ENCODE data around the gene AFTPH. TPM values are rescaled to one million over a fixed set of nuclear protein-coding genes. Genes with fewer than 3 reads are reported as not detected.

The AFTPH gene
- total RNA-seq, 3 donors from 2014 or later = 33.4 to 75.8 (median 55.1) TPM

- H3K4me3 ChIP-seq = no peak overlapping the region
- intact Hi-C loops (cut with DNase I; ENCODE audit: low total_unique reads) = loop anchor here (10.0 kb wide), 1 partner anchor 284 kb away; no protein-coding TSS in a partner anchor
- no peaks in the 10 kb centered on the region for H3K9me3 ChIP-seq
- no peak for DNase-seq (ENCODE audit: low spot score in 2 of 2)
- no peak overlapping the region for H3K27ac ChIP-seq
- TF ChIP-seq POLR2AphosphoS5 (IDR thresholded peaks at IDR 0.05) = no peak
- TF ChIP-seq CTCF (IDR thresholded peaks at IDR 0.05) = no peak
- no peak for TF ChIP-seq POLR2A (IDR thresholded peaks at IDR 0.05)
- no peaks in the 10 kb centered on the region for H3K36me3 ChIP-seq
- H3K4me1 ChIP-seq = no peaks in the 10 kb centered on the region
- H3K27me3 ChIP-seq = no peaks in the 10 kb centered on the region
These were observed 56.9 kb downstream of the AFTPH start for GRCh38 chr2:64581018-64581417.

DNA sequence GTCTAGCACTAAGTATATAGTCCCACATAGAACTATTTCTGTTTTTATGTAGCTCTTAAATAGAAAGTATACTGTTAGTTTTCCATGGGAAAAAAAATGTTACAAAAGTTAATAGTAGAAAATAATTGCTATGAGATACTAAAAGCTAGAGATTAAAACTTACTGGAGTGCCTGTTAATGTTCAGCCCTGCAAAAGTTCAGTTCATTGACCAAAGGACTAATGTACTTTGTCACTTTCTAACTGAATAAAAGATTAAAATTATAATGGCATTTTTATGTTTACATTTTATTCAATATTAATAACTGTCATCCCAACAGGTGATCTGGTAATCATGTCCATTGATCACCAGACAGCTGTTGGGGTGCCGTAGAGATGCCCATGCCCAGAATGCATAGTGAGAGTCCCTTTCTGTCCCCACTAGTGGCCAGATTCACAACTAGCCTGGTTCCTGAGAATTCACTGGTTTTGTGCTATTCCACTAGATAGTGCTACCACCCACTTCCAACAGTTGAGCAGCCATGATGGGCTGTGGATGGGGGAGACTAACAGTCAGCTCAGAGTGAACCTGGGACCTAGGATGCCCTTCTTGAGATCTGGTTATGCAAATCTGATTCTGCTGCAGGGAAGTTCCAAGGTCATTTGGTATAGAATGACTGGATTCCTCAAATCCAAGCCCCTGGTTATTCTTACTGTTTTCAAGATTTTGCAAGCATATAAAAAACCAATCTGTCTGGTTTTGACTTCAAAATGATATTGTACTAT lies 57.8 kb downstream of the AFTPH start:
- TF ChIP-seq POLR2AphosphoS5 (IDR thresholded peaks at IDR 0.05) = no peak
- no peak for TF ChIP-seq CTCF (IDR thresholded peaks at IDR 0.05)
- no peak for TF ChIP-seq POLR2A (IDR thresholded peaks at IDR 0.05)
- H3K36me3 ChIP-seq = peaks cover 5% of the 10 kb centered on the region
- intact Hi-C loops (cut with DNase I; ENCODE audit: low total_unique reads) = loop anchor here (10.0 kb wide), 1 partner anchor 283 kb away; no protein-coding TSS in a partner anchor

GRCh38 chr2:64582774-64583340 lies 58.7 kb downstream of the AFTPH start:
- peaks cover 5% of the 10 kb centered on the region for H3K36me3 ChIP-seq
- intact Hi-C loops (cut with DNase I; ENCODE audit: low total_unique reads) = loop anchor here (10.0 kb wide), 1 partner anchor 282 kb away; no protein-coding TSS in a partner anchor
- TF ChIP-seq POLR2A (IDR thresholded peaks at IDR 0.05) (no peak), CTCF (IDR thresholded peaks at IDR 0.05) (no peak), POLR2AphosphoS5 (IDR thresholded peaks at IDR 0.05) (no peak)

More for the DNA sequence above, 57.8 kb downstream of the AFTPH start:
- Histone ChIP-seq H3K4me3 (no peak overlapping the region), H3K9me3 (no peaks in the 10 kb centered on the region), H3K4me1 (no peaks in the 10 kb centered on the region), H3K27ac (peak overlapping the region in 1 of 2 donors; percentile 71), H3K27me3 (no peaks in the 10 kb centered on the region)
- no peak for DNase-seq (ENCODE audit: low spot score in 2 of 2)

DNA sequence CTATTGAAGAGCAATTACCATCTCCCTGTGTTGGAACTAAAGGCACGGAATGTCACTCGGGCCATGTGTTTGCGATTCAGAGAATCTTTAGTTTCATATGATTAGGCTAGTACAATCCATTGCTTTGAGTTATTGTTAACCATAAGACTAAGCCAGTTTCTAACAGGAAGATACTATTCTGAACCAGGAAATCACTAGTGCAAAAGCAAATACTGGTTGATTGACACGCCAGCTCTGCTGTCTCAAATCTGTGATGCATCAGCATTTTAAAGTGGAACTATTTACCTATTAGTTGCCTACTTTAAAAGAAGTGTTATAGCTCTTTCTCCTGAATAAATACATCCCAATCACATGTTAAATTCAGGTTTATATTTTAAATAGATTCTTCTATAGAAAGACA lies 61.9 kb downstream of the AFTPH start:
- no peak overlapping the region for H3K27ac ChIP-seq
- no peaks in the 10 kb centered on the region for H3K4me1 ChIP-seq
- H3K27me3 ChIP-seq = no peaks in the 10 kb centered on the region
- no peak for DNase-seq (ENCODE audit: low spot score in 2 of 2)
- TF ChIP-seq POLR2A (IDR thresholded peaks at IDR 0.05) (no peak), CTCF (IDR thresholded peaks at IDR 0.05) (no peak), POLR2AphosphoS5 (IDR thresholded peaks at IDR 0.05) (no peak)
- no peak overlapping the region for H3K4me3 ChIP-seq
- peaks cover 5% of the 10 kb centered on the region for H3K36me3 ChIP-seq
- intact Hi-C loops (cut with DNase I; ENCODE audit: low total_unique reads) = loop anchor here (10.0 kb wide), 1 partner anchor 279 kb away; no protein-coding TSS in a partner anchor
- no peaks in the 10 kb centered on the region for H3K9me3 ChIP-seq

More at GRCh38 chr2:64582774-64583340, 58.7 kb downstream of the AFTPH start:
- H3K4me3 ChIP-seq = no peak overlapping the region
- peak overlapping the region in 1 of 2 donors; percentile 71 for H3K27ac ChIP-seq
- no peaks in the 10 kb centered on the region for H3K27me3 ChIP-seq
- DNase-seq (ENCODE audit: low spot score in 2 of 2) = no peak
- H3K9me3 ChIP-seq = no peaks in the 10 kb centered on the region
- no peaks in the 10 kb centered on the region for H3K4me1 ChIP-seq
